HCT116 (cell line): ENCODE data around the gene SDK1. TPM values are rescaled to one million over a fixed set of nuclear protein-coding genes. Genes with fewer than 3 reads are reported as not detected.

Experiments used
- ATAC-seq: fragments of 200-7000 bp; cut with Tn5 transposase; 2 replicates; pipeline ENCODE4 v1.9.1; 2020; ENCODE audit warnings: mild to moderate bottlenecking, moderate library complexity
- BruUV-seq: library from RNA; stranded (reverse); fragments of 400-500 nt; replicated peaks from 2 replicates; lab custom pipeline; 2021; lab: Mats Ljungman, UMichigan
- CTCF ChIA-PET: fragments of 300-600 bp; sonication (Branson Sonifier 250); formaldehyde crosslinking; loops from one replicate; lab custom pipeline; 2021; ENCODE audit warnings: antibody characterized with exemption; lab: Charles Lee
- POLR2A ChIA-PET: fragments of 300-600, 350-600 bp; sonication (Branson Sonifier 250); formaldehyde crosslinking; loops from one replicate; lab custom pipeline; 2021; ENCODE audit warnings: antibody characterized with exemption; lab: Charles Lee
- RAD21 ChIA-PET, 2 experiments: fragments of 300-600 bp; sonication (Branson Sonifier 250); formaldehyde crosslinking; loops; one replicate each; lab custom pipeline; 2023; ENCODE audit warnings: low total read pairs in 2 of 2; ENCODE audit not compliant: uncharacterized antibody in 2 of 2, unreplicated experiment in 2 of 2, low non-redundant PET in 1 of 2; lab: Charles Lee
- DNase-seq: peaks from one replicate; pipeline ENCODE4 v3.0.0-alpha.2; 2010; ENCODE audit warnings: low read depth, low spot score
- H2AFZ ChIP-seq: fragments of 200-600 bp; shearing (Covaris generic), sonication (generic); 2 replicates; pipeline ENCODE4 v1.6.1; 2017; ENCODE audit warnings: low read depth, mixed run types, mixed read lengths, antibody characterized with exemption, low read length; ENCODE audit not compliant: poor library complexity, severe bottlenecking
- H3K27ac ChIP-seq: 2 replicates; pipeline ENCODE4 v1.5.1; 2012; ENCODE audit warnings: low read depth, low read length
- H3K27me3 ChIP-seq: fragments of 200-600 bp; sonication (generic); 2 replicates; pipeline ENCODE4 v1.6.1; 2016; ENCODE audit warnings: mixed run types, low read length, mixed read lengths; ENCODE audit not compliant: insufficient read depth
- H3K36me3 ChIP-seq, 2 experiments: fragments of 200-500 bp in 1 of 2; fragments of 200-600 bp in 1 of 2; sonication (Bioruptor generic) in 1 of 2; sonication (generic) in 1 of 2; 2 replicates each; pipeline versions ENCODE4 v1.5.1 to v1.6.1; 2014 to 2016; ENCODE audit warnings: low read length in 2 of 2, inconsistent platforms in 1 of 2, mixed read lengths in 1 of 2, mixed run types in 1 of 2; ENCODE audit not compliant: insufficient read depth in 2 of 2, control insufficient read depth in 1 of 2
- H3K4me1 ChIP-seq, 2 experiments: fragments of 200-600 bp in 1 of 2; sonication (generic) in 1 of 2; 2 replicates each; pipeline versions ENCODE4 v1.5.1 to v1.6.1; 2012 to 2017; ENCODE audit warnings: low read length in 2 of 2, inconsistent platforms in 1 of 2, mild to moderate bottlenecking in 1 of 2, mixed read lengths in 1 of 2, mixed run types in 1 of 2, moderate library complexity in 1 of 2; ENCODE audit not compliant: insufficient read depth in 2 of 2, control insufficient read depth in 1 of 2
- H3K4me2 ChIP-seq: fragments of 200-600 bp; sonication (generic); 2 replicates; pipeline ENCODE4 v1.6.1; 2017; ENCODE audit warnings: mixed run types, low read length, mixed read lengths
- H3K4me3 ChIP-seq, 2 experiments: fragments of 200-600 bp in 1 of 2; sonication (generic) in 1 of 2; replicated peaks in 1 of 2; 2 replicates each; pipeline ENCODE4 v1.5.1; 2011 to 2016; ENCODE audit warnings: low read length in 2 of 2, control low read depth in 1 of 2, low read depth in 1 of 2, mild to moderate bottlenecking in 1 of 2, mixed read lengths in 1 of 2, mixed run types in 1 of 2
- H3K79me2 ChIP-seq: fragments of 200-600 bp; sonication (generic); 2 replicates; pipeline ENCODE4 v1.6.1; 2017; ENCODE audit warnings: mild to moderate bottlenecking, mixed run types, low read length, moderate library complexity, mixed read lengths; ENCODE audit not compliant: insufficient read depth
- H3K9ac ChIP-seq: fragments of 200-600 bp; sonication (generic); 2 replicates; pipeline ENCODE4 v1.6.1; 2016; ENCODE audit warnings: low read length, mixed read lengths
- H3K9me2 ChIP-seq: fragments of 200-600 bp; sonication (generic), shearing (Covaris generic); 2 replicates; pipeline ENCODE4 v1.6.1; 2017; ENCODE audit warnings: mixed run types, mild to moderate bottlenecking, moderate library complexity; ENCODE audit not compliant: insufficient read depth
- H3K9me3 ChIP-seq, 2 experiments: fragments of 200-500 bp in 1 of 2; fragments of 200-600 bp in 1 of 2; sonication (Bioruptor generic) in 1 of 2; sonication (generic) in 1 of 2; 2 replicates each; pipeline ENCODE4 v1.6.1; 2014 to 2017; ENCODE audit warnings: low read length in 2 of 2, mixed read lengths in 2 of 2, inconsistent platforms in 1 of 2, low read depth in 1 of 2, mild to moderate bottlenecking in 1 of 2, mixed run types in 1 of 2, moderate library complexity in 1 of 2; ENCODE audit not compliant: control insufficient read depth in 1 of 2, insufficient read depth in 1 of 2
- H4K20me1 ChIP-seq: fragments of 200-600 bp; sonication (generic), shearing (Covaris generic); 2 replicates; pipeline ENCODE4 v1.6.1; 2017; ENCODE audit warnings: mixed run types, mild to moderate bottlenecking, moderate library complexity; ENCODE audit not compliant: insufficient read depth
- ATF3 ChIP-seq: IDR thresholded peaks from 2 replicates; pipeline ENCODE4 v1.6.1; 2012
- CBX3 ChIP-seq: IDR thresholded peaks from 2 replicates; pipeline ENCODE4 v1.6.1; 2012; ENCODE audit warnings: low read depth
- CEBPB ChIP-seq: IDR thresholded peaks from 2 replicates; pipeline ENCODE4 v1.6.1; 2012; ENCODE audit warnings: low read depth
- EGR1 ChIP-seq: IDR thresholded peaks from 2 replicates; pipeline ENCODE4 v1.6.1; 2012; ENCODE audit warnings: low read depth
- ELF1 ChIP-seq: IDR thresholded peaks from 2 replicates; pipeline ENCODE4 v1.6.1; 2012; ENCODE audit warnings: low read depth, borderline replicate concordance
- EZH2 ChIP-seq: fragments of 200-600 bp; sonication (generic); IDR thresholded peaks from 2 replicates; pipeline ENCODE4 v1.6.1; 2017; ENCODE audit warnings: antibody characterized with exemption, mixed run types
- EZH2phosphoT487 ChIP-seq: fragments of 200-600 bp; IDR thresholded peaks from 2 replicates; pipeline ENCODE4 v1.6.1; 2018; ENCODE audit warnings: antibody characterized with exemption, borderline replicate concordance
- JUND ChIP-seq: IDR thresholded peaks from 2 replicates; pipeline ENCODE4 v1.6.1; 2012
- POLR2A ChIP-seq: IDR thresholded peaks from 2 replicates; pipeline ENCODE4 v1.7.0; 2011; ENCODE audit warnings: borderline replicate concordance; ENCODE audit not compliant: insufficient read depth, insufficient read length; ENCODE audit errors: extremely low read depth
- POLR2AphosphoS5 ChIP-seq: IDR thresholded peaks from 2 replicates; pipeline ENCODE4 v1.6.1; 2011; ENCODE audit warnings: mild to moderate bottlenecking, low read depth, low read length, moderate library complexity
- RAD21 ChIP-seq: IDR thresholded peaks from 2 replicates; pipeline ENCODE4 v1.6.1; 2012; ENCODE audit warnings: low read depth, mild to moderate bottlenecking
- TCF7L2 ChIP-seq: IDR thresholded peaks from 2 replicates; pipeline ENCODE4 v1.7.0; 2011; ENCODE audit warnings: borderline replicate concordance, inconsistent platforms; ENCODE audit not compliant: insufficient read depth, insufficient read length; ENCODE audit errors: extremely low read depth
- YY1 ChIP-seq: IDR thresholded peaks from 2 replicates; pipeline ENCODE4 v1.6.1; 2011; ENCODE audit warnings: low read length, low read depth, moderate library complexity, mild to moderate bottlenecking; ENCODE audit not compliant: insufficient replicate concordance; ENCODE audit errors: extremely low read depth
- ZFX ChIP-seq: fragments of 450-650 bp; IDR thresholded peaks from 2 replicates; pipeline ENCODE4 v1.6.1; 2017
- ZNF274 ChIP-seq: fragments of 200-500 bp; sonication (Bioruptor generic); IDR thresholded peaks from 2 replicates; pipeline ENCODE4 v1.6.1; 2014; ENCODE audit warnings: mild to moderate bottlenecking, low read depth, low read length, inconsistent platforms
- intact Hi-C: fragments of 100-400 bp; cut with micrococcal nuclease; formaldehyde crosslinking; loops from 2 replicates; pipeline ENCODE4 v1.10.0; 2022
- total RNA-seq: library from RNA; stranded (reverse); gene quantifications from one replicate; pipeline ENCODE4 v1.2.1, GENCODE V29; 2021; ENCODE audit not compliant: unreplicated experiment
- TF ChIP-seq, protein P1 (sequence below), 3 experiments: fragments of 200-600 bp in 1 of 3; sonication (generic) in 1 of 3; IDR thresholded peaks in 2 of 3; conservative IDR thresholded peaks in 1 of 3; 2 replicates each; pipeline ENCODE4 v1.5.1; 2012 to 2017; ENCODE audit warnings: low read depth in 2 of 3, low read length in 2 of 3, antibody characterized with exemption in 1 of 3, borderline replicate concordance in 1 of 3, control low read depth in 1 of 3, mild to moderate bottlenecking in 1 of 3, mixed read lengths in 1 of 3, mixed run types in 1 of 3, moderate library complexity in 1 of 3; ENCODE audit not compliant: insufficient read depth in 1 of 3
- TF ChIP-seq, protein P2 (sequence below): IDR thresholded peaks from 2 replicates; pipeline ENCODE4 v1.6.1; 2012; ENCODE audit warnings: low read depth

Gene SDK1
- total RNA-seq, 1 experiment from 2014 or later: 0.05 TPM

- TF ChIP-seq ZNF274: no peak
- TF ChIP-seq ZFX: no peak
- TF ChIP-seq CEBPB: no peak
Observed at GRCh38 chr7:3992841-3993240, 691.8 kb downstream of the SDK1 start (continued).

GRCh38 chr7:3994764-3995163 is 693.7 kb downstream of the SDK1 start:
- no peak overlapping the region for H3K4me3 ChIP-seq
- RAD21 ChIA-PET: no interaction called here
- no TSS peak for BruUV-seq
- no peak for ATAC-seq
- intact Hi-C loops: no loop called here
- TF ChIP-seq ZNF274 (no peak), ELF1 (no peak), EZH2phosphoT487 (no peak), POLR2A (no peak), EGR1 (no peak), ZFX (no peak), YY1 (no peak), EZH2 (no peak), POLR2AphosphoS5 (no peak), JUND (no peak), RAD21 (no peak), ATF3 (no peak), CEBPB (no peak), TCF7L2 (no peak), CBX3 (no peak)
- TF ChIP-seq, protein P1, sequence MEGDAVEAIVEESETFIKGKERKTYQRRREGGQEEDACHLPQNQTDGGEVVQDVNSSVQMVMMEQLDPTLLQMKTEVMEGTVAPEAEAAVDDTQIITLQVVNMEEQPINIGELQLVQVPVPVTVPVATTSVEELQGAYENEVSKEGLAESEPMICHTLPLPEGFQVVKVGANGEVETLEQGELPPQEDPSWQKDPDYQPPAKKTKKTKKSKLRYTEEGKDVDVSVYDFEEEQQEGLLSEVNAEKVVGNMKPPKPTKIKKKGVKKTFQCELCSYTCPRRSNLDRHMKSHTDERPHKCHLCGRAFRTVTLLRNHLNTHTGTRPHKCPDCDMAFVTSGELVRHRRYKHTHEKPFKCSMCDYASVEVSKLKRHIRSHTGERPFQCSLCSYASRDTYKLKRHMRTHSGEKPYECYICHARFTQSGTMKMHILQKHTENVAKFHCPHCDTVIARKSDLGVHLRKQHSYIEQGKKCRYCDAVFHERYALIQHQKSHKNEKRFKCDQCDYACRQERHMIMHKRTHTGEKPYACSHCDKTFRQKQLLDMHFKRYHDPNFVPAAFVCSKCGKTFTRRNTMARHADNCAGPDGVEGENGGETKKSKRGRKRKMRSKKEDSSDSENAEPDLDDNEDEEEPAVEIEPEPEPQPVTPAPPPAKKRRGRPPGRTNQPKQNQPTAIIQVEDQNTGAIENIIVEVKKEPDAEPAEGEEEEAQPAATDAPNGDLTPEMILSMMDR (IDR thresholded peaks at IDR 0.05 in 2 of 3, conservative IDR thresholded peaks at IDR 0.05 in 1 of 3; ENCODE audit: borderline replicate concordance in 1 of 3, insufficient read depth in 1 of 3, low read depth in 2 of 3, low read length in 2 of 3): no peak
- TF ChIP-seq, protein P2, sequence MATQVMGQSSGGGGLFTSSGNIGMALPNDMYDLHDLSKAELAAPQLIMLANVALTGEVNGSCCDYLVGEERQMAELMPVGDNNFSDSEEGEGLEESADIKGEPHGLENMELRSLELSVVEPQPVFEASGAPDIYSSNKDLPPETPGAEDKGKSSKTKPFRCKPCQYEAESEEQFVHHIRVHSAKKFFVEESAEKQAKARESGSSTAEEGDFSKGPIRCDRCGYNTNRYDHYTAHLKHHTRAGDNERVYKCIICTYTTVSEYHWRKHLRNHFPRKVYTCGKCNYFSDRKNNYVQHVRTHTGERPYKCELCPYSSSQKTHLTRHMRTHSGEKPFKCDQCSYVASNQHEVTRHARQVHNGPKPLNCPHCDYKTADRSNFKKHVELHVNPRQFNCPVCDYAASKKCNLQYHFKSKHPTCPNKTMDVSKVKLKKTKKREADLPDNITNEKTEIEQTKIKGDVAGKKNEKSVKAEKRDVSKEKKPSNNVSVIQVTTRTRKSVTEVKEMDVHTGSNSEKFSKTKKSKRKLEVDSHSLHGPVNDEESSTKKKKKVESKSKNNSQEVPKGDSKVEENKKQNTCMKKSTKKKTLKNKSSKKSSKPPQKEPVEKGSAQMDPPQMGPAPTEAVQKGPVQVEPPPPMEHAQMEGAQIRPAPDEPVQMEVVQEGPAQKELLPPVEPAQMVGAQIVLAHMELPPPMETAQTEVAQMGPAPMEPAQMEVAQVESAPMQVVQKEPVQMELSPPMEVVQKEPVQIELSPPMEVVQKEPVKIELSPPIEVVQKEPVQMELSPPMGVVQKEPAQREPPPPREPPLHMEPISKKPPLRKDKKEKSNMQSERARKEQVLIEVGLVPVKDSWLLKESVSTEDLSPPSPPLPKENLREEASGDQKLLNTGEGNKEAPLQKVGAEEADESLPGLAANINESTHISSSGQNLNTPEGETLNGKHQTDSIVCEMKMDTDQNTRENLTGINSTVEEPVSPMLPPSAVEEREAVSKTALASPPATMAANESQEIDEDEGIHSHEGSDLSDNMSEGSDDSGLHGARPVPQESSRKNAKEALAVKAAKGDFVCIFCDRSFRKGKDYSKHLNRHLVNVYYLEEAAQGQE: no peak
- TF ChIP-seq, all 23 proteins: peak for 0
- H3K36me3 ChIP-seq: no peaks in the 10 kb centered on the region
- H3K9me3 ChIP-seq: no peaks in the 10 kb centered on the region
- H4K20me1 ChIP-seq: no peaks in the 10 kb centered on the region
- CTCF ChIA-PET: no interaction called here
- no peak overlapping the region for H3K4me2 ChIP-seq
- no peak for DNase-seq
- H2AFZ ChIP-seq: no peak overlapping the region
- 0 out of 2 replicates have a peak, but pooled peaks cover 5% of the 10 kb centered on the region for H3K27me3 ChIP-seq
- H3K27ac ChIP-seq: no peak overlapping the region
- no peaks in the 10 kb centered on the region for H3K4me1 ChIP-seq
- no peaks in the 10 kb centered on the region for H3K79me2 ChIP-seq
- no peak overlapping the region for H3K9ac ChIP-seq
- POLR2A ChIA-PET: no interaction called here
- H3K9me2 ChIP-seq: no peaks in the 10 kb centered on the region
